AG10803 (cell line): ENCODE results near the gene JOSD2.
A peak's percentile ranks its signal among the peaks of the same experiment; 100 is the strongest.

Experiments used
- DNase-seq: peaks from one replicate; pipeline ENCODE4 v3.0.0; 2010; ENCODE audit warnings: low read depth
- H3K4me3 ChIP-seq: 2 replicates; pipeline ENCODE4 v1.5.1; 2011; ENCODE audit warnings: mild to moderate bottlenecking, low read length, control low read depth
- CTCF ChIP-seq: conservative IDR thresholded peaks from 2 replicates; pipeline ENCODE4 v1.5.1; 2011; ENCODE audit warnings: mild to moderate bottlenecking, low read length, control low read depth, inconsistent platforms

JOSD2 gene

GRCh38 chr19:50546527-50547221 is 35.7 kb upstream of the JOSD2 start:
- TF ChIP-seq CTCF = no peak
- no peak for DNase-seq

GRCh38 chr19:50542943-50543342 is 32.0 kb upstream of the JOSD2 start:
- DNase-seq = no peak
- no peak for TF ChIP-seq CTCF
- H3K4me3 ChIP-seq = no peak overlapping the region

More at GRCh38 chr19:50546527-50547221, 35.7 kb upstream of the JOSD2 start:
- H3K4me3 ChIP-seq = no peak overlapping the region

GRCh38 chr19:50537769-50538230 is 26.8 kb upstream of the JOSD2 start:
- TF ChIP-seq CTCF = peak; percentile 77
- H3K4me3 ChIP-seq = no peak overlapping the region
- DNase-seq = peak; percentile 76

GRCh38 chr19:50537306-50537685 is 26.3 kb upstream of the JOSD2 start:
- no peak for TF ChIP-seq CTCF
- DNase-seq = no peak
- no peak overlapping the region for H3K4me3 ChIP-seq

- no peak for TF ChIP-seq CTCF
- H3K4me3 ChIP-seq = no peak overlapping the region
- DNase-seq = no peak
Observed at GRCh38 chr19:50536662-50537305, 25.8 kb upstream of the JOSD2 start.

- no peak for TF ChIP-seq CTCF
- no peak overlapping the region for H3K4me3 ChIP-seq
- DNase-seq = no peak
Observed at GRCh38 chr19:50535672-50536187, 24.7 kb upstream of the JOSD2 start.

GRCh38 chr19:50534478-50534877 is 23.5 kb upstream of the JOSD2 start:
- DNase-seq = no peak
- TF ChIP-seq CTCF = no peak
- H3K4me3 ChIP-seq = no peak overlapping the region
